HEK293T (cell line): ENCODE measurements around the gene DNAH9.

Source experiments
- BHLHE40 ChIP-seq: fragments of 450-650 bp; IDR thresholded peaks from 2 replicates; pipeline ENCODE4 v1.6.1; 2016; ENCODE audit warnings: mild to moderate bottlenecking, moderate library complexity, borderline replicate concordance
- FOXA1 ChIP-seq: fragments of 450-650 bp; IDR thresholded peaks from 2 replicates; pipeline ENCODE4 v1.6.1; 2016; ENCODE audit warnings: mild to moderate bottlenecking
- SUZ12 ChIP-seq: fragments of 450-650 bp; IDR thresholded peaks from 2 replicates; pipeline ENCODE4 v1.6.1; 2016; ENCODE audit warnings: mild to moderate bottlenecking
- ZNF384 ChIP-seq: fragments of 450-650 bp; IDR thresholded peaks from 2 replicates; pipeline ENCODE4 v1.6.1; 2016

GRCh38 chr17:11803231-11803969 is 205.1 kb downstream of the DNAH9 start:
- TF ChIP-seq SUZ12 (no peak), ZNF384 (no peak), BHLHE40 (no peak), FOXA1 (no peak)
